MM.1S (cell line): ENCODE data around the gene SH3PXD2B.

Experiments
- CTCF ChIP-seq: fragments of 300-600 bp; sonication (generic); IDR thresholded peaks from 2 replicates; pipeline ENCODE4 v1.5.1; 2016; ENCODE audit warnings: antibody characterized with exemption, low read length, mixed read lengths
- EZH2 ChIP-seq: fragments of 300-600 bp; sonication (generic); optimal IDR thresholded peaks from 2 replicates; pipeline ENCODE3; 2017; ENCODE audit warnings: low read depth, mild to moderate bottlenecking, antibody characterized with exemption, low read length, mixed read lengths
- EZH2phosphoT487 ChIP-seq: fragments of 300-600 bp; sonication (generic); IDR thresholded peaks from 2 replicates; pipeline ENCODE4 v1.6.1; 2018; ENCODE audit warnings: antibody characterized with exemption, low read length

DNA sequence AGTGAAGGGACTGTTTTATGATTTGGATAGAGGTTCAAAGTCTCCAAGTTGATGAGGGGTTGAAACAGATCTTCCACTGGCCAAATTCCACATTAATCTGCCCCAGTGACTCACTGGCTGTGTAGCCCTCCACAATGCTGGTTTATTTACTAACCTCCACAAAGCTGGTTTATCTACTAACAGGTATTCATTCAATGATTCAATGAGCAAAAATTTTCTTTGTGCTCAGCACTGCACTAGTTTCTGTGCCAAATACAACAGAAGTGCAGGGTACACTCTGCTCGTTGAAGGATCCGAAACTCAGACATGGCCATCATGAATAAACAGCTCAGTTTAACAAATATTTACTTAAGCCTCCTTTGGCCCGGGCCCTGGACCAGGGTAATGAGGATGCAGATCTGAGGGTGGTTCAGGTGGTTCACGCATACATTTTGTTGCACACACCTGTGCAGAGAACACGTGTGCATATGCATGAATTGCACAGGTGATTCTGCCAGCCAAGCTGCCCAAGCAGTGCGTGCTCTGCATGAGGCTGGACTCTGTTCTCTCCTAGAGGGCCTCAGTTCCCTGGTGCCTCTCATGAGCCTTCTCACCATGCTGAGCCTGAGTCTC, 71.0 kb downstream of the SH3PXD2B start:
- TF ChIP-seq CTCF, result no peak
- TF ChIP-seq EZH2, result no peak
- TF ChIP-seq EZH2phosphoT487, result no peak
